ENCODE data around the gene ZMYND10.
A peak's percentile ranks its signal among the peaks of the same experiment; 100 is the strongest.

Gene ZMYND10

DNA sequence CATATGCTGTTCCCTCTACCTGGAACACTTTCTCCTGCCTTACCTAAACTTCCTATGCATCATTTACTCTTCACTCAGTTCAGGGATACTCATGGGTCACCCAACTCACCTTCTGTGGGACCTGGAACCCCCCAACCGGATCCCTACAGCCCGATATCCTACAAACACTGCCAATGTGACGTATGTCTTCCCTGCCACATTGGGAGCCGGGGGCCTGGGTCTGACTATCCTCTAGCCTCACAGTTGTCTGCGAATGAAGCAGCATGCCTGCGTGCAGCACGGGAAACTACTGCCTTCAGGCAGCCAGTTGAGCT lies 4.6 kb upstream of the ZMYND10 start:
- Histone ChIP-seq H3K4me1 (ENCODE audit: control insufficient read depth in 2 of 2, insufficient read depth in 2 of 2, low read length in 2 of 2) (peaks cover 33 to 39% of the 10 kb centered on the region in 2 donors), H3K27ac (ENCODE audit: low read depth in 2 of 2, low read length in 2 of 2) (peak overlapping the region; percentile 87 to 98), H3K36me3 (ENCODE audit: control insufficient read depth in 2 of 2, insufficient read depth in 2 of 2, low read length in 2 of 2) (peaks cover 36 to 37% of the 10 kb centered on the region in 2 donors), H3K9ac (ENCODE audit: low read depth in 1 of 2, low read length in 2 of 2) (peak overlapping the region; percentile 74 to 94), H3K27me3 (ENCODE audit: control insufficient read depth in 2 of 2, insufficient read depth in 2 of 2, low read length in 2 of 2) (no peaks in the 10 kb centered on the region), H3K9me3 (ENCODE audit: control insufficient read depth in 2 of 2, low read length in 2 of 2) (no peaks in the 10 kb centered on the region), H3K4me3 (ENCODE audit: low read length in 2 of 2) (peak overlapping the region; percentile 70 to 97)

DNA sequence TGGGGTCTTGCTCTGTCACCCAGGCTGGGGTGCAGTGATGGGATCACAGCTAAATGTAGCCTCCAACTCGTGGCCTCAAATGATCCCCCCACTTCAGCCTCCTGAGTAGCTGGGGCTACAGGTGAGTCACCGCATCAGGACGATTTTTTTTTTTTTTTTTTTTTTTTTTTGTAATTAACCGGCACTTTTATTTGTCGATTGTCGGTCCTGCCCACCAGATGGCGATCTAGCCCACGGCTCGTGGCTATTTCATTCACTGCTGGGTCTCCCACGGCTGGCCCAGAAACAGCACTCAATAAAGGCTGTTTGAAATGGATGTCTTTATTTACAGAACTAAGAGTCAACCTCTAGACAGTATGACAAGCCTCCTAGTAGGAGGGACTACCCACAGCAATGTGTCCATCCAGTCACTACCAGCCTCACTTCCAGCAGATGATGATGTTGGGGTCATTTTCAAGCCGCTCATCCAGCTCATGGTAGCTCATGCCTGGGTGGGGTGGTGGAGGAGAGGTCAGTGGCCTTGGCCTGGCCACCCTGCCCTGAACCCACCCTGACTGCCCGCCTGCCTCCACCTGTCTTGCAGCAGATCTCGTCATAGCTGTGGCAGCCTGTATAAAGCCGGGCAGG lies 1.8 kb upstream of the ZMYND10 start:
- H3K9ac ChIP-seq (ENCODE audit: low read depth in 1 of 2, low read length in 2 of 2), result no peak overlapping the region
- H3K9me3 ChIP-seq (ENCODE audit: control insufficient read depth in 2 of 2, low read length in 2 of 2), result no peaks in the 10 kb centered on the region
- no peak overlapping the region for H3K27ac ChIP-seq (ENCODE audit: low read depth in 2 of 2, low read length in 2 of 2)
- H3K27me3 ChIP-seq (ENCODE audit: control insufficient read depth in 2 of 2, insufficient read depth in 2 of 2, low read length in 2 of 2), result no peaks in the 10 kb centered on the region
- H3K4me3 ChIP-seq (ENCODE audit: low read length in 2 of 2), result no peak overlapping the region
- peaks cover 37% of the 10 kb centered on the region in 2 donors for H3K4me1 ChIP-seq (ENCODE audit: control insufficient read depth in 2 of 2, insufficient read depth in 2 of 2, low read length in 2 of 2)
- H3K36me3 ChIP-seq (ENCODE audit: control insufficient read depth in 2 of 2, insufficient read depth in 2 of 2, low read length in 2 of 2), result peaks cover 13 to 15% of the 10 kb centered on the region in 2 donors

DNA sequence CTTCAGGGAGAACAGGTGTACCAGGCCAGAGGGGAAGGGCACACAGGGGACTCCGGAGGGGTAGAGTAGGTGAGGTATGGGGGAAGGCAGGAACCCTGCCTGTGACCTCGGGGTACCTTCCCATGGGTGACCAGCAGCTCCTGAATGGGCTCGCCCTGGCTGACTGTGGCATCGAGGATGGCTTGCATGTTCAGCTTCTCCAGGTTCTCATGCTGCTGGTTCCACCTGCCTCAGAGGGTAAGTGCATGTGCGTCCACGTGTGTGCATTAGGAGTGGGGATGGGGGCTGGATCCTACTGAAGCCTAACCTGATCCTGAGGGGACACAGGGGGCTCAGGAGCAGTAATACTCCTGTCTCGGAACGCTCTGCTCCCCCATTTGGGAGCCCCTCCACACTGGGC lies 524 bp downstream of the ZMYND10 start:
- peak overlapping the region in 1 of 2 donors; percentile 52 for H3K9ac ChIP-seq (ENCODE audit: low read depth in 1 of 2, low read length in 2 of 2)
- H3K27ac ChIP-seq (ENCODE audit: low read depth in 2 of 2, low read length in 2 of 2), result no peak overlapping the region
- peaks cover 11 to 13% of the 10 kb centered on the region in 2 donors for H3K36me3 ChIP-seq (ENCODE audit: control insufficient read depth in 2 of 2, insufficient read depth in 2 of 2, low read length in 2 of 2)
- peaks cover 26 to 37% of the 10 kb centered on the region in 2 donors for H3K4me1 ChIP-seq (ENCODE audit: control insufficient read depth in 2 of 2, insufficient read depth in 2 of 2, low read length in 2 of 2)
- peak overlapping the region; percentile 37 to 65 for H3K4me3 ChIP-seq (ENCODE audit: low read length in 2 of 2)
- H3K27me3 ChIP-seq (ENCODE audit: control insufficient read depth in 2 of 2, insufficient read depth in 2 of 2, low read length in 2 of 2), result no peaks in the 10 kb centered on the region
- H3K9me3 ChIP-seq (ENCODE audit: control insufficient read depth in 2 of 2, low read length in 2 of 2), result no peaks in the 10 kb centered on the region

DNA sequence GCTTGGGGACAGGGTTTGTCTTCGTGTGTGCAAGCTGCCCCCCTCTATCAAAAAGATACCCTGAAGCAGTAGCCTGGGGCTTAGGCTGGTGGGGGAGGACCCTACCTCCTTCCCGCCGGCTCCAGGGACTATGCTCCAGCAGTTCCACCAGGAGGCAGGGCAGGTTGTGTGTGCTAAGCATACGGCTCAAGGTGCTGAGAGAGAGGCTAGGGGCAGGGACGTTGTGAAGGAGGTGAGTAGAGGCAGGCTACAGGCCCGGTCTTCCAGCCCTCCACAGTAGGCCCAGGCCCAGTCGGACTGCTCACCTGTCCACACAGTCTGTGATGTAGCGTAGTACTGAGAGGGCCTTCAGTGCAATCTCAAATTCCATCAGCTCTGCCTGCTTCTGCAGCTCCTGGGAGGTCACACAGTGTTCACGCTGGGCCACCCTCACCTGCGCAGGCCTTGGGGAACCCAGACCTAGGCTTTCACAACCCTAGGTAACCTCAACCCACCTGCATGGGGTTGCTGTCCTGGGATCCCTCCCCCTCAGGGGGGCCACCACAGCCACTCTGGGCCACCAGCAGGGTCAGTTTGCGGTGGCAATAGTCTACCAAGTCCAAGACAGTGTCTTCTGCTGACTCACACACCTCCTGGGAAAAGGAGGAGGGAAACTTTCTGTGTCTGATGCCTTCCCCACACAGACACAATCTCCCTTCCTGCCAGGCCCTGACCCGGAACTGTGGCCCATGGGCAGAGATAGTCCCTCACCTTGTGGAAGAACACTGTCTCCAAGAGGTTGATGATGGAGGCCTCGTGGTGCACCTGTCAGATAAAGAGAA lies 2.5 kb downstream of the ZMYND10 start:
- H3K4me1 ChIP-seq (ENCODE audit: control insufficient read depth in 2 of 2, insufficient read depth in 2 of 2, low read length in 2 of 2), result peaks cover 25 to 38% of the 10 kb centered on the region in 2 donors
- H3K36me3 ChIP-seq (ENCODE audit: control insufficient read depth in 2 of 2, insufficient read depth in 2 of 2, low read length in 2 of 2), result peaks cover 1 to 3% of the 10 kb centered on the region in 2 donors
- H3K9ac ChIP-seq (ENCODE audit: low read depth in 1 of 2, low read length in 2 of 2), result no peak overlapping the region
- no peak overlapping the region for H3K4me3 ChIP-seq (ENCODE audit: low read length in 2 of 2)
- H3K9me3 ChIP-seq (ENCODE audit: control insufficient read depth in 2 of 2, low read length in 2 of 2), result no peaks in the 10 kb centered on the region
- H3K27ac ChIP-seq (ENCODE audit: low read depth in 2 of 2, low read length in 2 of 2), result no peak overlapping the region
- H3K27me3 ChIP-seq (ENCODE audit: control insufficient read depth in 2 of 2, insufficient read depth in 2 of 2, low read length in 2 of 2), result no peaks in the 10 kb centered on the region

DNA sequence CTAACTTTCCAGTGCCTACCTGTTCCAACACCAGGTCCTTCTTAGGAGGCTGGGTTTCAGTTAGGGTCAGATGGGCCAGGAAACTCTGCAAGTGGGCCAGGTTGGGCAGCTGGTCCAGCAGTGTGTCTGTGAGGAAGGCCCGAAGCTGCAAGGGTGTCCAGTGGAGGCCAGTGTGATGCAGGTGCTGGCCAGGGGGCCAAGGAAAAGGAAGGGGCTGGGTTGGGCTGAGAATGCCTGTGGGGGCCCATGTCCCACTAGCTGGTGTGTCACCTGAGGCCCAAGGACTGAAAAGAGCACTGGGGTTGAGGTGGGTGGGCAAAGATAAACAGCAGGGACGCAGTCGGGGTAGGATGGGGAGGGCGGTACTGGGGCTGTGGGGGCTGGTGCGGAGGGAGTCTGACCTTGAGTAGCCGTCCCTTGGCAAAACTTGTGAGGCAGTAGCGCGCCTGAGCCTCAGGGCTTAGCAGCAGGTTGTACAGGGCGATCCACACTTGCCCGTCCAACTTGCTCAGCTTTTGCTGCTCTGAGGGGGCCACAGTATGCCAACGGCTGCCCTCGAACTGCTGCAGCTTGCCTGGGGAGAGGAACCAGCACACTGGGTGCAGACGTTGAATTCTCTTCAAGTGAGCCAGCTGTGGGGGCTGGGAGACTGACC lies 3.4 kb downstream of the ZMYND10 start:
- Histone ChIP-seq H3K27ac (ENCODE audit: low read depth in 2 of 2, low read length in 2 of 2) (peak overlapping the region in 1 of 2 donors; percentile 87), H3K4me1 (ENCODE audit: control insufficient read depth in 2 of 2, insufficient read depth in 2 of 2, low read length in 2 of 2) (peaks cover 31 to 40% of the 10 kb centered on the region in 2 donors), H3K9ac (ENCODE audit: low read depth in 1 of 2, low read length in 2 of 2) (no peak overlapping the region), H3K27me3 (ENCODE audit: control insufficient read depth in 2 of 2, insufficient read depth in 2 of 2, low read length in 2 of 2) (no peaks in the 10 kb centered on the region), H3K36me3 (ENCODE audit: control insufficient read depth in 2 of 2, insufficient read depth in 2 of 2, low read length in 2 of 2) (no peaks in the 10 kb centered on the region), H3K9me3 (ENCODE audit: control insufficient read depth in 2 of 2, low read length in 2 of 2) (no peaks in the 10 kb centered on the region), H3K4me3 (ENCODE audit: low read length in 2 of 2) (no peak overlapping the region)

DNA sequence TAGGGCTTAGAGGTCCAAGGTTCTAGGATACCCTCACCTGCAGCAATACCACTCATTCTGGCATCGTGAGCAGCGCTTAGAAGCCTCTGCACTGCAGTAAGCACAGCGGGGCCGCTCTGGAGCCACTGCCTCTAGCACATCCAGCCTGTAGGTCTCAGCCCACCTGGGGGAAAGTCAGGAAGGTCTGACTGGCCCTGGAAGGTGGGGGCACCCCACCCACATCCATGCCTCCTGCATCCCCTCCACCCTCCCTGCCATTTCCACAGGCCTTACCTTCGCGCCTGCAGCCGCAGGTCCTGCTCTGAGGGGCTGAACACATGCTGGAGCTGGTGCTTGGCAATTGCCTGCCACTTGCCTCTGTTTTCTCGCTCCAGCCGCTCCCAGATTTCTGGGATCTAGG lies 4.0 kb downstream of the ZMYND10 start:
- Histone ChIP-seq H3K27me3 (ENCODE audit: control insufficient read depth in 2 of 2, insufficient read depth in 2 of 2, low read length in 2 of 2) (no peaks in the 10 kb centered on the region), H3K36me3 (ENCODE audit: control insufficient read depth in 2 of 2, insufficient read depth in 2 of 2, low read length in 2 of 2) (no peaks in the 10 kb centered on the region), H3K27ac (ENCODE audit: low read depth in 2 of 2, low read length in 2 of 2) (peak overlapping the region in 1 of 2 donors; percentile 87), H3K9me3 (ENCODE audit: control insufficient read depth in 2 of 2, low read length in 2 of 2) (no peaks in the 10 kb centered on the region), H3K9ac (ENCODE audit: low read depth in 1 of 2, low read length in 2 of 2) (peak overlapping the region; percentile 63 to 73), H3K4me3 (ENCODE audit: low read length in 2 of 2) (peak overlapping the region; percentile 63 to 71), H3K4me1 (ENCODE audit: control insufficient read depth in 2 of 2, insufficient read depth in 2 of 2, low read length in 2 of 2) (peaks cover 31 to 42% of the 10 kb centered on the region in 2 donors)

DNA sequence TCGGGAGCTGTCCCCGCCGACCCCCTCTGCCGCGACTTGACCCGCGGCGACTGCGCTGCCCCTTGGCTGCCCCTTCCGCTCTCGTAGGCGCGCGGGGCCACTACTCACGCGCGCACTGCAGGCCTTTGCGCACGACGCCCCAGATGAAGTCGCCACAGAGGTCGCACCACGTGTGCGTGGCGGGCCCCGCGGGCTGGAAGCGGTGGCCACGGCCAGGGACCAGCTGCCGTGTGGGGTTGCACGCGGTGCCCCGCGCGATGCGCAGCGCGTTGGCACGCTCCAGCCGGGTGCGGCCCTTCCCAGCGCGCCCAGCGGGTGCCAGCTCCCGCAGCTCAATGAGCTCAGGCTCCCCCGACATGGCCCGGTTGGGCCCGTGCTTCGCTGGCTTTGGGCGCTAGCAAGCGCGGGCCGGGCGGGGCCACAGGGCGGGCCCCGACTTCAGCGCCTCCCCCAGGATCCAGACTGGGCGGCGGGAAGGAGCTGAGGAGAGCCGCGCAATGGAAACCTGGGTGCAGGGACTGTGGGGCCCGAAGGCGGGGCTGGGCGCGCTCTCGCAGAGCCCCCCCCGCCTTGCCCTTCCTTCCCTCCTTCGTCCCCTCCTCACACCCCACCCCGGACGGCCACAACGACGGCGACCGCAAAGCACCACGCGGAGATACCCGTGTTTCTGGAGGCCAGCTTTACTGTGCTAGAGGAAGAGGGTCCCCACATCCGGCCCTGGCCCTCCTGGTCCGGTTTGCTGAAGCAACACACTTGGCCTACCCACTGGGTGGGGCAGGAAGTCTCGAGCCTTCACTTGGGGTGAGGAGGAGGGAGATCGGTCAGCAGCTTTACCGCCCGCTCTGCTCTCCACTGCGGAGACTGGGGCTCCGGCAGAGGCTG lies 4.8 kb downstream of the ZMYND10 start, which contains the start of gene RASSF1:
Gene RASSF1 (minus strand): TSS at position 389 of the 882 bp plus-strand sequence. CDS start 31 bp downstream, at position 358.
- Histone ChIP-seq H3K4me3 (ENCODE audit: low read length in 2 of 2) (peak within 1 kb of the TSS; percentile 63 to 71), H3K9ac (ENCODE audit: low read depth in 1 of 2, low read length in 2 of 2) (peak within 1 kb of the TSS; percentile 73 to 84), H3K27me3 (ENCODE audit: control insufficient read depth in 2 of 2, insufficient read depth in 2 of 2, low read length in 2 of 2) (no peaks in the 10 kb centered on the region), H3K4me1 (ENCODE audit: control insufficient read depth in 2 of 2, insufficient read depth in 2 of 2, low read length in 2 of 2) (peaks cover 38 to 48% of the 10 kb centered on the region in 2 donors), H3K36me3 (ENCODE audit: control insufficient read depth in 2 of 2, insufficient read depth in 2 of 2, low read length in 2 of 2) (no peaks in the 10 kb centered on the region), H3K27ac (ENCODE audit: low read depth in 2 of 2, low read length in 2 of 2) (peak within 1 kb of the TSS; percentile 82 to 87), H3K9me3 (ENCODE audit: control insufficient read depth in 2 of 2, low read length in 2 of 2) (no peaks in the 10 kb centered on the region)

DNA sequence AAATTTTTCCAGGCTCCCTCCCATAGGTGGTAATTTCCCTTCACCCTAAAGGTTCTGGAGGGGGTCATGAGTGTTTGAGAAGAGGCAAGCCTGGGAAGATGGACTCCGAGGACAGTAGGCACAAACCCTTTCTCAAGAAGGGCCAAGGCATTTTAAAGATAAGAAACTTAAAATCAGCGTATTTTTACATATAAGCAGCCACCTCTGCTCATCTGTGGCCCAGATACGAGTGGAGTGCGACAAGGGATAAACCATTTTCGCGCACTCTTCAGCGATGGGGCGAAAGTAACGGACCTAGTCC lies 5.4 kb downstream of the ZMYND10 start:
- peak overlapping the region; percentile 82 to 87 for H3K27ac ChIP-seq (ENCODE audit: low read depth in 2 of 2, low read length in 2 of 2)
- peak overlapping the region; percentile 63 to 71 for H3K4me3 ChIP-seq (ENCODE audit: low read length in 2 of 2)
- peak overlapping the region; percentile 73 to 84 for H3K9ac ChIP-seq (ENCODE audit: low read depth in 1 of 2, low read length in 2 of 2)
- no peaks in the 10 kb centered on the region for H3K27me3 ChIP-seq (ENCODE audit: control insufficient read depth in 2 of 2, insufficient read depth in 2 of 2, low read length in 2 of 2)
- no peaks in the 10 kb centered on the region for H3K36me3 ChIP-seq (ENCODE audit: control insufficient read depth in 2 of 2, insufficient read depth in 2 of 2, low read length in 2 of 2)
- H3K4me1 ChIP-seq (ENCODE audit: control insufficient read depth in 2 of 2, insufficient read depth in 2 of 2, low read length in 2 of 2), result peaks cover 38 to 48% of the 10 kb centered on the region in 2 donors
- H3K9me3 ChIP-seq (ENCODE audit: control insufficient read depth in 2 of 2, low read length in 2 of 2), result no peaks in the 10 kb centered on the region

DNA sequence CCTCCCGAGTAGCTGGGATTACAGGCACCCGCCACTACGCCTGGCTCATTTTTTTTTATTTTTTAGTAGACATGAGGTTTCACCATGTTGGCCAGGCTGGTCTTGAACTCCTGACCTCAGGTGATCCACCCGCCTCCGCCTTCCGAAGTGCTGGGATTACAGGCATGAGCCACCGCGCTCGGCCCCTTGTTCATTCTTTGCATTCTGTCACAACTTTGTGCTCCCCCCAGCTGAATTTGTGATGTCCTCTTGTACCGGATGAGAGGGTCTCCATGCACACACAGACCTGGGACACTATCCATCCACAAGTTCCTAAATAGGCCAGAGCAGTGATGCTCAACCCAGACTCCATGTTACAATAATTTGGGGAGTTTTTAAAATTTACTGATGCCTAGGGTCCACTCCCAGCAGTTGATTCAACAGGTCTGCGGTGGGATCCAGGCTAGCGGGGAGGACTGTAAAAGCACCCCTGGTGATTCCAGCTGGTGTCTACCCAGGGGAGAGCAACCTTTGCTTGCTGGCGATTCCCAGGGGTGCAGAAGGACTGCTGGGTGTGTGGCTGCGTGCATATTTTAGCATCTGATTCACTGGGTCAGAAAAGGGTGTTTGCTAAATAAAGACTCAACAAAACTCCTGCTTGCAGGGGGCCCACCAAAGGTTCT lies 5.9 kb downstream of the ZMYND10 start:
- peak overlapping the region; percentile 63 to 71 for H3K4me3 ChIP-seq (ENCODE audit: low read length in 2 of 2)
- peak overlapping the region; percentile 82 to 87 for H3K27ac ChIP-seq (ENCODE audit: low read depth in 2 of 2, low read length in 2 of 2)
- H3K4me1 ChIP-seq (ENCODE audit: control insufficient read depth in 2 of 2, insufficient read depth in 2 of 2, low read length in 2 of 2), result peaks cover 36 to 49% of the 10 kb centered on the region in 2 donors
- peak overlapping the region; percentile 73 to 84 for H3K9ac ChIP-seq (ENCODE audit: low read depth in 1 of 2, low read length in 2 of 2)
- H3K27me3 ChIP-seq (ENCODE audit: control insufficient read depth in 2 of 2, insufficient read depth in 2 of 2, low read length in 2 of 2), result no peaks in the 10 kb centered on the region
- no peaks in the 10 kb centered on the region for H3K36me3 ChIP-seq (ENCODE audit: control insufficient read depth in 2 of 2, insufficient read depth in 2 of 2, low read length in 2 of 2)
- no peaks in the 10 kb centered on the region for H3K9me3 ChIP-seq (ENCODE audit: control insufficient read depth in 2 of 2, low read length in 2 of 2)

Data from mucosa of rectum (tissue), 2 donors.